GM23338 (cell line): Measurements from ENCODE around the gene GOLGA6B. TPM values are rescaled to one million over a fixed set of nuclear protein-coding genes. Genes with fewer than 3 reads are reported as not detected.

Experiments
- EZH2 ChIP-seq: fragments of 200-600 bp; sonication (generic); IDR thresholded peaks from one replicate; pipeline ENCODE4 v1.8.0; 2017; ENCODE audit warnings: antibody characterized with exemption, mild to moderate bottlenecking, low read depth; ENCODE audit not compliant: unreplicated experiment
- NANOG ChIP-seq: IDR thresholded peaks from 2 replicates; pipeline ENCODE4 v1.6.1; 2016; ENCODE audit warnings: antibody characterized with exemption, borderline replicate concordance
- STAT1 ChIP-seq: IDR thresholded peaks from one replicate; pipeline ENCODE4 v1.6.1; 2016; ENCODE audit warnings: antibody characterized with exemption; ENCODE audit not compliant: unreplicated experiment
- polyA plus RNA-seq: library from polyadenylated mRNA; unstranded; fragments of >200 nt; fragmentation: Nextera tagmentation; extraction: Ambion mirVana; gene quantifications from 2 replicates; pipeline ENCODE4 v1.2.1, GENCODE V29; 2016
- total RNA-seq: library from RNA; depleted of rRNA; stranded (reverse); fragments of >200 nt; shearing (Covaris generic); gene quantifications from 2 replicates; pipeline ENCODE4 v1.2.3, GENCODE V29; 2014
- TF ChIP-seq, protein P1 (sequence below): fragments of 250-450 bp; sonication (Bioruptor Pico); IDR thresholded peaks from 2 replicates; pipeline ENCODE4 v1.5.0; 2020; ENCODE audit warnings: mild to moderate bottlenecking, moderate library complexity
- TF ChIP-seq, protein P2 (sequence below): IDR thresholded peaks from one replicate; pipeline ENCODE4 v1.6.1; 2018; ENCODE audit warnings: antibody characterized with exemption; ENCODE audit not compliant: unreplicated experiment

The GOLGA6B gene
- total and polyA plus RNA-seq, 2 experiments from 2014 or later = 0.65 TPM; not detected in 1

GRCh38 chr15:72614810-72615532 is 39.5 kb upstream of the GOLGA6B start (continued):
- TF ChIP-seq, protein P1, sequence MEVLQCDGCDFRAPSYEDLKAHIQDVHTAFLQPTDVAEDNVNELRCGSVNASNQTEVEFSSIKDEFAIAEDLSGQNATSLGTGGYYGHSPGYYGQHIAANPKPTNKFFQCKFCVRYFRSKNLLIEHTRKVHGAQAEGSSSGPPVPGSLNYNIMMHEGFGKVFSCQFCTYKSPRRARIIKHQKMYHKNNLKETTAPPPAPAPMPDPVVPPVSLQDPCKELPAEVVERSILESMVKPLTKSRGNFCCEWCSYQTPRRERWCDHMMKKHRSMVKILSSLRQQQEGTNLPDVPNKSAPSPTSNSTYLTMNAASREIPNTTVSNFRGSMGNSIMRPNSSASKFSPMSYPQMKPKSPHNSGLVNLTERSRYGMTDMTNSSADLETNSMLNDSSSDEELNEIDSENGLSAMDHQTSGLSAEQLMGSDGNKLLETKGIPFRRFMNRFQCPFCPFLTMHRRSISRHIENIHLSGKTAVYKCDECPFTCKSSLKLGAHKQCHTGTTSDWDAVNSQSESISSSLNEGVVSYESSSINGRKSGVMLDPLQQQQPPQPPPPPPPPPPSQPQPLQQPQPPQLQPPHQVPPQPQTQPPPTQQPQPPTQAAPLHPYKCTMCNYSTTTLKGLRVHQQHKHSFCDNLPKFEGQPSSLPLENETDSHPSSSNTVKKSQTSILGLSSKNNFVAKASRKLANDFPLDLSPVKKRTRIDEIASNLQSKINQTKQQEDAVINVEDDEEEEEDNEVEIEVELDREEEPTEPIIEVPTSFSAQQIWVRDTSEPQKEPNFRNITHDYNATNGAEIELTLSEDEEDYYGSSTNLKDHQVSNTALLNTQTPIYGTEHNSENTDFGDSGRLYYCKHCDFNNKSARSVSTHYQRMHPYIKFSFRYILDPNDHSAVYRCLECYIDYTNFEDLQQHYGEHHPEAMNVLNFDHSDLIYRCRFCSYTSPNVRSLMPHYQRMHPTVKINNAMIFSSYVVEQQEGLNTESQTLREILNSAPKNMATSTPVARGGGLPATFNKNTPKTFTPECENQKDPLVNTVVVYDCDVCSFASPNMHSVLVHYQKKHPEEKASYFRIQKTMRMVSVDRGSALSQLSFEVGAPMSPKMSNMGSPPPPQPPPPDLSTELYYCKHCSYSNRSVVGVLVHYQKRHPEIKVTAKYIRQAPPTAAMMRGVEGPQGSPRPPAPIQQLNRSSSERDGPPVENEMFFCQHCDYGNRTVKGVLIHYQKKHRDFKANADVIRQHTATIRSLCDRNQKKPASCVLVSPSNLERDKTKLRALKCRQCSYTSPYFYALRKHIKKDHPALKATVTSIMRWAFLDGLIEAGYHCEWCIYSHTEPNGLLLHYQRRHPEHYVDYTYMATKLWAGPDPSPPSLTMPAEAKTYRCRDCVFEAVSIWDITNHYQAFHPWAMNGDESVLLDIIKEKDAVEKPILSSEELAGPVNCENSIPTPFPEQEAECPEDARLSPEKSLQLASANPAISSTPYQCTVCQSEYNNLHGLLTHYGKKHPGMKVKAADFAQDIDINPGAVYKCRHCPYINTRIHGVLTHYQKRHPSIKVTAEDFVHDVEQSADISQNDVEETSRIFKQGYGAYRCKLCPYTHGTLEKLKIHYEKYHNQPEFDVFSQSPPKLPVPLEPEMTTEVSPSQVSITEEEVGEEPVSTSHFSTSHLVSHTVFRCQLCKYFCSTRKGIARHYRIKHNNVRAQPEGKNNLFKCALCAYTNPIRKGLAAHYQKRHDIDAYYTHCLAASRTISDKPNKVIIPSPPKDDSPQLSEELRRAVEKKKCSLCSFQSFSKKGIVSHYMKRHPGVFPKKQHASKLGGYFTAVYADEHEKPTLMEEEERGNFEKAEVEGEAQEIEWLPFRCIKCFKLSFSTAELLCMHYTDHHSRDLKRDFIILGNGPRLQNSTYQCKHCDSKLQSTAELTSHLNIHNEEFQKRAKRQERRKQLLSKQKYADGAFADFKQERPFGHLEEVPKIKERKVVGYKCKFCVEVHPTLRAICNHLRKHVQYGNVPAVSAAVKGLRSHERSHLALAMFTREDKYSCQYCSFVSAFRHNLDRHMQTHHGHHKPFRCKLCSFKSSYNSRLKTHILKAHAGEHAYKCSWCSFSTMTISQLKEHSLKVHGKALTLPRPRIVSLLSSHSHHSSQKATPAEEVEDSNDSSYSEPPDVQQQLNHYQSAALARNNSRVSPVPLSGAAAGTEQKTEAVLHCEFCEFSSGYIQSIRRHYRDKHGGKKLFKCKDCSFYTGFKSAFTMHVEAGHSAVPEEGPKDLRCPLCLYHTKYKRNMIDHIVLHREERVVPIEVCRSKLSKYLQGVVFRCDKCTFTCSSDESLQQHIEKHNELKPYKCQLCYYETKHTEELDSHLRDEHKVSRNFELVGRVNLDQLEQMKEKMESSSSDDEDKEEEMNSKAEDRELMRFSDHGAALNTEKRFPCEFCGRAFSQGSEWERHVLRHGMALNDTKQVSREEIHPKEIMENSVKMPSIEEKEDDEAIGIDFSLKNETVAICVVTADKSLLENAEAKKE (CRISPR knock-in tag) = no peak
- TF ChIP-seq, protein P2, sequence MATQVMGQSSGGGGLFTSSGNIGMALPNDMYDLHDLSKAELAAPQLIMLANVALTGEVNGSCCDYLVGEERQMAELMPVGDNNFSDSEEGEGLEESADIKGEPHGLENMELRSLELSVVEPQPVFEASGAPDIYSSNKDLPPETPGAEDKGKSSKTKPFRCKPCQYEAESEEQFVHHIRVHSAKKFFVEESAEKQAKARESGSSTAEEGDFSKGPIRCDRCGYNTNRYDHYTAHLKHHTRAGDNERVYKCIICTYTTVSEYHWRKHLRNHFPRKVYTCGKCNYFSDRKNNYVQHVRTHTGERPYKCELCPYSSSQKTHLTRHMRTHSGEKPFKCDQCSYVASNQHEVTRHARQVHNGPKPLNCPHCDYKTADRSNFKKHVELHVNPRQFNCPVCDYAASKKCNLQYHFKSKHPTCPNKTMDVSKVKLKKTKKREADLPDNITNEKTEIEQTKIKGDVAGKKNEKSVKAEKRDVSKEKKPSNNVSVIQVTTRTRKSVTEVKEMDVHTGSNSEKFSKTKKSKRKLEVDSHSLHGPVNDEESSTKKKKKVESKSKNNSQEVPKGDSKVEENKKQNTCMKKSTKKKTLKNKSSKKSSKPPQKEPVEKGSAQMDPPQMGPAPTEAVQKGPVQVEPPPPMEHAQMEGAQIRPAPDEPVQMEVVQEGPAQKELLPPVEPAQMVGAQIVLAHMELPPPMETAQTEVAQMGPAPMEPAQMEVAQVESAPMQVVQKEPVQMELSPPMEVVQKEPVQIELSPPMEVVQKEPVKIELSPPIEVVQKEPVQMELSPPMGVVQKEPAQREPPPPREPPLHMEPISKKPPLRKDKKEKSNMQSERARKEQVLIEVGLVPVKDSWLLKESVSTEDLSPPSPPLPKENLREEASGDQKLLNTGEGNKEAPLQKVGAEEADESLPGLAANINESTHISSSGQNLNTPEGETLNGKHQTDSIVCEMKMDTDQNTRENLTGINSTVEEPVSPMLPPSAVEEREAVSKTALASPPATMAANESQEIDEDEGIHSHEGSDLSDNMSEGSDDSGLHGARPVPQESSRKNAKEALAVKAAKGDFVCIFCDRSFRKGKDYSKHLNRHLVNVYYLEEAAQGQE = no peak
- no peak for TF ChIP-seq STAT1
- TF ChIP-seq EZH2 = no peak
- TF ChIP-seq NANOG = no peak
